ENCODE results near the gene AGR3.
"Not testable (repeated sequence)": the region's sequence is repeated elsewhere in the genome, so short reads cannot be mapped to it uniquely, and the experiment has no call there.

The AGR3 gene

DNA sequence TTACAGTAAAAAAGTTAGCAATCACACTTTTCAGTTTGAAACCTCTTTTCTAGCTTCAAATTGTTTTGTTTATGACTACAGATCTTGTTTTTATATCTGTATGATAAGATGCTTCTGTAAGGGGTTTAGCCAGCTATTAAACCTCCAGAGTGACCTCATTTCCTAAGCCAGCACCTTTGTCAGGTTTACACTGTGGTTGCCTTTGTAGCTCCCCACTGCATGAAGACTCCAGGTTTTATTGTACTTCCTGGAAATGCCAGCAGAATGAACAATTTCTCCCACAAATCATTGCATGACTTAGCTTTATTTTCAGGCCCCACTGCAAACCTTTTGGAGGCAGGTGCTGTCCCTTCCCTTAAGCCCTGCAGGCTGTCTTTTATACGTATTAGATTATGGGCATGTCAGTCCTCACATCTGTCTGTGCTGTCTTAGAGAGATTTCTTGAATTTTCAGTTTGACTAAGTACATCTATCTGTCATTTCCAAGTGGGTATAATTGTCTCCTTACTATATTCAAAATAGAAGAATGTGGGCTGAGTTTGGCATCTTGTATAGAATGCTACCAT, 8.2 kb upstream of the AGR3 start:
- no peak for DNase-seq

DNA sequence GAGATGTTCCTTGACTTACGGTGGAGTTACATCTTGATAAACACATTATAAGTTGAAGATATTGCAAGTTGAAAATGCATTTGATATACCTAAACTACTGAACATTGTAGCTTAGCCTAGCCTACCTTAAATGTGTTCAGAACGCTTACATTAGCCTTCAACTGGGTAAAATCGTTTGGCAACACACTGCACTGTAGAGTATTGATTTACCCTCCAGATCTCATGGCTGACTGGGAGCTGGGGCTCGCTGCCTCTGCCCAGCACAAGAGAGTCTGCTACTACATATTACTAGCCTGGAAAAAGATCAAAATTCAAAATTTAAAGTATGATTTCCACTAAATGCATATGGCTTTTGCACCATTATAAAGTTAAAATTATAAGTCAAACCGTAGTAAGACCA, 7.5 kb upstream of the AGR3 start:
- DNase-seq: no peak

DNA sequence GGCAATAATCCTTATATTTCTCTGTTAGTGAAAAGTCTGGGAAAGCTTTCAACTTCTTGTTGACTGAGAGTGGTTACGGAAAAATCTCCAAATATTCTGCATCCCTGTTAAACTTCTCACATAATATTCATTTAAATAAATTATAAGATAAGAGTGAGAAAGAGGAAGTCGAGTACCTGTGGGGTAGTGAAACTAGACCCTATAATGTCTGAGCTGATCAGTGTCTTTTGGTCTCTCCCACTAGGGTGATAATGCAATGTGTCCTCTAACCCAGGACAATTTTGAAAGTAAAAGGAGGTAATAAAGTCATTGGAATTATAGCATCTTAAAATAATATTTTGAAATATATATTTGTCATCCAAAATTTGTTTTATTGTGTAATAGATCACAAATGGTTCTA, 2.1 kb upstream of the AGR3 start:
- no peak for DNase-seq

DNA sequence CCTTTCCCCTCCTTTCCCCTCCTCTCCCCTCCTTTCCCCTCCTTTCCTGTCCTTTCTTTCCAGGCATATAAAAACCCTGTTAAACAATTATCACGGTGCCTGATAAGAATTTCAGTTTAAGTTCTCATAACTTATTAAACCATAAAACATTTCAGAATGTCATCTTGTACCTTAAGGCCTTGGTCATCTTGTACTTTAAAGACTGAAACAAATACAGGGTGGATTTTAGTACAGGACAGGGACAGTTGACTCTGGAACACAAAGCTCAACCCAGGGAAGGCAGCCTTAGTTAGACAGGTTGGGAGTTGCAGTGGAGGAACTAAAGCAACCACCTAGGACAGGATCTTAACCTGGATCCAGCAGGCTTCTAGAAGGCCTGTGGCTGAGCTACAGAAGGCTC, 1.2 kb downstream of the AGR3 start:
- DNase-seq: no peak

DNA sequence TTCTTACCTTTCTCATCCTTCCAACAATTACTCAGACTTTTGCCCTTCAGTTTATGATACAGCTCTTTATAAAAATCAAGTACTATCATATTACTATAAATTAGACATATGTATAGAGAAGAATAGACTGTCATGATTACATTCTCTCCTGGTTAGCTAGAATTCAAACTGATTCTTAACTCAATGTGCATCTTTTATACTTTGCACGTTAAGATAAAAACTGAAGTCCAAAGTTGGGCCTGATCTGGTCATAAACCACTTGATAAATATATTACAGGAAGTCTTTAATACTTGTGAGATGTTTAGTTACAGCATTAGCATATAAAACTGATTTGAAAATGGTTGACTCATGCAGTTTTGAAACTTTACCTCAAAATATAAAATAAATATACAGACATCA, 2.6 kb downstream of the AGR3 start:
- DNase-seq: no peak

DNA sequence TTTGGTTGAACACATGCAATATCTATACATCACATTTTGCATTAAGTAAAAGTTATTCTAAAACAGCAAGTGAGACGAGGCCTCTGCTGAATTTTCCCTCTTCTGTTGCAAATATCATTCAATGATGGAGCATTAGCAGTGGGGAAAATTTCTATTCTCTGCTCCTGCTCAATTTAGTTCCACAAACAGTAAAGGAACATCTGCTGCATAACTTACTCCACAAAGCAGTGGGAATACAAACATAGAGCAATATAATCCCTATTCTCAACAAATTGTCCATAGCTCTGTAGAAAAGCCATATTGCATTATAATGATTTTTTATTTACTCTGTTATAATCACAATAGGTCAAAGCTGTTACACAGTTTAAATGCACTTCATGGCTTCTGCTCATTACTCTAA, 5.9 kb downstream of the AGR3 start:
- no peak for DNase-seq

DNA sequence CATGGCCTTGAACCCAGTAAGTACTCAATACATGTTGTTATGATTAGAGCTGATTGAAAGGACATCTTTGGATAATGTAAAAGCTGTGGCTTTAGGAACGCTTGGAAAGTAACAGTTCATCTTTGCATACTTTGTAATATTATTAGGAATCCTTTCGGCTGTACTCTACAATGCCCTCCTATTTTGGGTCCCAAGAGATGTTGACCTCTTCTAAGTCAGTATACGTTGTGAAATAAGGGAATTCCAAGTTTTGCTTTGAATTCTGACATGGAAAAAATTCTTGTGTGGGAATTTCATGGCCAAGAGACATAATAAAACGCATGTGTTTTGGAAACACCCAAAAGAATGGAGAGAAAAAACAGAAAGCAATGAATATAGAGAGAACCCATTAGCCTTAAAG, 7.7 kb downstream of the AGR3 start:
- no peak for DNase-seq

DNA sequence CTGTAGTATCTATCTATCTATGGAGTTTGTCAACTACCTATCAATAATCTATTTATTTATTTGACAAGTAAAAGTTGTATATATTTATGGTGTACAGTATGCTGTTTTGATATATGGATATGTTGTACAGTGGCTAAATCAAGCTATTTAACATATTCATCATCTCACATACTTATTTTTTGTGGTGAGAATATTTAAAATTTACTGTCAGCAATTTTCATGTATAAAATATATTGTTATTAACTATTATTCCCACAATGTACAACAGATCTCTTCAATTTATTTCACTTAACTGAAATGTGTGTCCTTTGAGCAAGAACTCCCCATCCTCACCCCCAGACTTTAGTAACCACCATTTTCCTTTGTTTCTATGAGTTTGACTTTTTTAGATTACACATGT, 14.5 kb downstream of the AGR3 start:
- no peak for DNase-seq

DNA sequence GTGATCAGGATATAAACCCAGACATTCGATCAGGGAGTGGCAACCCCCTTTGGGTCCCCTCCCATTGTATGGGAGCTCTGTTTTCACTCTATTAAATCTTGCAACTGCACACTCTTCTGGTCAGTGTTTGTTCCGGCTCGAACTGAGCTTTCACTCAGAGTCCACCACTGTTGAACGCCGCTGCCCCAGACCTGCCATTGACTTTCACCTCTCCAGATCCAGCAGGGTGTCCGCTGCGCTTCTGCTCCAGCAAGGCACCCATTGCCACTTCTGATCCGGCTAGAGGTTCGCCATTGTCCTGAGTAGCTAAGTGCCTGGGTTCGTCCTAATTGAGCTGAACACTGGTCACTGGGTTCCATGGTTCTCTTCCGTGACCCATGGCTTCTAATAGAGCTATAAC, 28.6 kb downstream of the AGR3 start:
- not testable (repeated sequence) for DNase-seq

DNA sequence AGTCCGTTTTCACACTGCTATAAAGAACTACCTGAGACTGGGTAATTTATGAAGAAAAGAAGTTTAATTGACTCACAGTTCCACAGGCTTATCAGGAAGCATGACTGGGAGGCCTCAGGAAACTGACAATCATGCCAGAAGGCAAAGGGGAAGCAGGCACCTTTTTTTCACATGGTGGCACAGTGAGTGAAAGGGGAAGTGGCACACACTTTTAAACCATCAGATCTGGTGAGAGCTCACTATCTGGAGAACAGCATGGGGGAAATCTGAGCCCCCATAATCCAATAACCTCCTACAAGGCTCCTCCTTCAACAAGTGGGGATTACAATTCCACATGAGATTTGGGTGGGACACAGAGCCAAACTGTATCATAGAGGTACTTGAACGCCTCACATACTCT, 30.0 kb downstream of the AGR3 start:
- no peak for DNase-seq

DNA sequence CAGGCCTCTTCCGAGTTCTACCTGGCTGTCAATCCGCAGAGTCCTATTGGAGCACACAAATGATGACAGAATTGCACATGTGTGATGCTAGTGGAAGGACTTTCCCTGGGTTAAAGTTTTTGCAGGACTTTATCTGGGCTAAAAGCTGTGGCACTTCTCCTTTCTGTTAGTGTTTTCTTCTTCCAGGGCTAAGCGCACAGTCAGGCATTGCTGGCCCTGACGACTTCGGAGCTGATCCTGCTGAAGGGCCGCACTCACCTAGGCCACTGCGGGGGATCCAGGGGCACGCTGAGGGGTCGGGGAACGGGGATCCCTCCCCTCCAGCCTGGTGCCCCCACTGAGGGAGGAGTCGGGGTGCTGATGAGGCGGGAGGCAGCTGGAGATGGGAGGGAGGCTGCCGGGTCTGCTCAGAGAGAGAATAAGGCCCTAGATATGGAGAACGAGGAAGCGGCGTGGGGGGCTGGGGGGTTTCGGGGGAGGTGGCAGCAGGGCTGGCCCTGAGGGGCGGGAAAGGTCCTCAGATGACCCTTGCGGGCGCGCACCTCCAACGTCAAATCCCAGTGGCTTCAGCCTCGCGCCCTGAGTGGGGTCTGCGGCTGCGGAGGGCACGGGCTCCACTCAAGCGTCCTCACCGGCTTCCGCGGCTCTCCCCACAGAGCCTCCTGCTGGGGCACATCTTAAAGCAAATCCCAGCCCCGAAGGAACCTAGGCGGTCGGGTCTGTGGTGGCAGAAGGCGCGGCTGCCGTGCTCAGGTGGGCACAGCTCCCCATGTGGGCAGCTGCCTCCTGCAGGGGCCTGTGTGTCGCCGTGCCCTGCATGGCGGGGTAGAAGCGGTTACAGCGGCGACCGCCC, 30.9 kb downstream of the AGR3 start:
- no peak for DNase-seq

DNA sequence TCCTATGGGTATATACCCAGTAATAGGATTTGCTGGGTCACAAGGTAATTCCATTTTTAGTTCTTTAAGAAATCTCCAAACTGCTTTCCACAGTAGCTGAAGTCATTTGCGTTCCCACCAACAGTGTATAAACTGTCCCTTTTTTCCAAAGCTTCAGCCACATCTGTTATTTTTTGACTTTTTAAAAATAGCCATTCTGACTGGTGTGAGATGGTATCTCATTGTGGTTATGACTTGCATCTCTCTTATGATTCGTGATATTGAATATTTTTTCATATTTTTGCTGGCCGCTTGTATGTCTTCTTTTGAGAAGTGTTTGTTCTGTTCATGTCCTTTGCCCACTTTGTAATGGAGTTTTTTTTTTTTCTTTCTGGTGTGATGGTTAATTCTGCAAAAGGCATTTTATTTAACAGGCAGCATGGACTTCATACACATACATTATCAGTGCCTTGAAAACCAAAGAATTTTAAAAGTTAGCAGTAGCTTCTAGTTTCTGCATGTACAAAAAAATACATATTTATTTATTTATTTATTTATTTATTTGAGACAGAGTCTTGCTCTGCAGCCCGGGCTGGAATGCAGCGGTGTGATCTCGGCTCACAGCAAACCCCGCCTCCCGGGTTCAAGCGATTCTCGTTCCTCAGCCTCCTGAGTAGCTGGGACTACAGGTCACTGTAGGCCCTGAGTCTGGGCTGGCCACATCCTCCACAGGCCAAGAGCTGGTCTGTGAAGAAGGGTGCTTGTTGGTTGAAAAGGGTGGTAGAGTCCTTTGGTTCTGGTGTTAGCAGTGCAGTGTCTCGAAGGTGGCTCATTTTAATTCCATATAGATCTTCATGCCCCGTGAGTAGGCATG, 32.3 kb downstream of the AGR3 start:
- no peak for DNase-seq

DNA sequence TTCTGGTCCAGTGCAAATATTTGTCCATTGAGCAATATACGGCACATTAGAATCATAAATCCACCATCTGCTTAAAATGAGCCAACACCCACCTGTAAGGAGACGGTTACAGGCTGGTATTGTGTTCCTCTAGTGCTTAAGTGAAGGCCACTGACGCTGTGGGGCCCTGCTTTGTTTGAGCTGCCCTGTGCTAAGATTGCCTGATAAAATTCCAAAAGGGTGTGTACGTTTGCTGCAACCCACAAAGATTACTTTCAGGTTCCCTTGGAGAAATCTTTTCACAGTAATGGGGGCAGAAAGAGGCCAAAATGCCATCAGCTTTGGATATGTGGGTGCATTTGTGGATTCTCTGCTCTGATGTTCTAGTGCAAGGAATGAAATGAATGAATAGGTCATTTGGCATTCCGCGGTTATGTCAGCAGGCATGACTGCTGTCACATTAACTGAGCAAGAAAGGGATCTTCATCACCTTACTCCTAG, 34.4 kb downstream of the AGR3 start:
- DNase-seq: no peak

DNA sequence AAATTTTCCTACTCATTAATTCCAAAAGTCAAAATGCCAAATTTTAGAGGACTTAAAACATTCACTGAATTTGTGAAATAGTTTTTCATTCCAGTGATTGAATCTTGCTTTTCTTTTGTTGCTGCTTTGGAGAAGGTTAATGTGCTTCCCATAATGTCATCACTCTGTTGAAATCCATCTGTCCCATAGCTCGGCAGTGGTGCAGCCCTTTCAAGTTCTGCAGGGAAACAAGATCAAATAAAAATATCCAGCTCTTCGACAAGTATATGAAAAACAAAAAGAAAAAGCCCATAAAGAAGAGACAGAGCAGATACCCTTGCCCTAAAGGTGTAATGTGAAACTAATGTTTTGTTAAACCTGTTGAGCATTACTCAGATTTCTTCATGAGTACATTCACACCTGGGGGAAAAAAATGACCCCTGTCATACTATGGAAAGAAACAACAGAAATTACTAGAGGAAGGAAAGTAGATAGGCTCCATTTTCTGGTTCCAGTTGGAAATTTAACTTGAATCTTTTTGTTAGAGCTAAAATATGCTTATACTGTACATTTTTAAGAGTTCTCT, 35.1 kb downstream of the AGR3 start:
- DNase-seq: no peak

DNA sequence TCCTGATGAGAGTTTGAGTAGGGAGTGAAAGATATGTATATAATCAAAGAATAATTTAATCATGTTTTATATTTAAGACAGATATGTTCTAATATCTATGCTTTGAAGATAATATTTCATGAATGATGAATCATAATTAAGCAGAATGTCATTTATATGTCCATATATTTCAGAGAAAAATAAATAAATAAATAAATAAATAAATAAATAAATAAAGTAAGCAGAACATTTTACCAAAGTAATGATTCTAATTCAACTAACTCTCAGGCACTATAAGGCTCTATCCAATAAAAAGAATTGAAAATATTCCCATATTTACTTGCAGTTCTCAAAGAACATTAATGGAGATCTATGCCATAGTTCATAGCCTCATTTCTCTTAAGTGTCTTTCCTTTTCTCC, 36.0 kb downstream of the AGR3 start:
- no peak for DNase-seq

DNA sequence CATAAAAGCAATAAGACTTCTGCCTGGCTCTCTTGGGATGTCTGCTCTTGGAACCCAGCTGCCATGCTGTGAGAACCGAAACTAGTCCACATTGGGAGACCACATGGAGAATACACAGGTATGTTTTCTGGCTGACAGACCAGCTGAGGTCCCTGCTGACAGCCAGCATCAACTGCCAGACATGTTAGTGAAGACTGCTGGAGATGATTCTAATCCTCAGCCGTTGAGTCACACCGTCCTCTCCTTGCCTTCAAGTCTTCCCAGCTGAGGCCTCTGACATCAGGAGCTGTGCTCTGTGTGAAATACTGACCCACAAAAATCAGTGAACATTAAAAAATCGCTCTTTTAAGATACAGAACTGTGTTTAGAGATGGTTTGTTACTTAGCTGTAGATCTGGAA, 40.1 kb downstream of the AGR3 start:
- DNase-seq: no peak

DNA sequence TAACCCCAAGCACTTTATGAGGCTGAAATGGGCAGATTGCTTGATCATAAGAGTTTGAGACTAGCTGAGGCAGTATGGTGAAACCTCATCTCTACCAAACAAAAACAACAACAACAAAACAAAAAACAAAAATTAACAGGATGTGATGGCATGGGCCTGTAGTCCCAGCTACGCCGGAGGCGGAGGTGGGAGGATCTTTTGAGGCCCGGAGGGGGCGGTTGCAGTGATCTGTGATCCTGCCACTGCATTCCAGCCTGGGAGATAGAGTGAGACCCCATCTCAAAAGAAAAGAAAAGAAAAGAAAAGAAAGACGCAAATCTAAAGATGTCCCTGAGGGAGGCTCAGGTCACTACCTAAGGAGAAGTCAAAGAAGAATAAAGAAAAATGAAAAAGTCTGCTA, 41.7 kb downstream of the AGR3 start:
- no peak for DNase-seq

DNA sequence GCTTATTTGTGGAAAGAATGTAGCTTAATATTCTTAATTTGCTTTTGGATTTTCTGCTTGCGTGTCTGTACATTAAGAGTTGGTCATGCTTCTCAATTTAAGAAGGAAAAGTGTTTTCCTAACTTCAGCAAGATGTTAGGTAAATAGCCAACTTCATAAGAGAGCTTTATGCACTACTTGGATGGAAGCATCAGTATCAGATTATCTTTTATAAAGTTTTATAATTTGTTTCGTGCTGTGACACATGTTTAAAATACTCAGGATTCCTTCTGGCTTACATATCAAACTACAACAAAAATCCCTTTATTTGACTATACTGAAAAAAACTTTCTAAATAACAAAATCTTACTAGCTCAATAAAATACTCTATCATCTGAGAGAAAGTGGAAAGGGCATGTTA, 42.1 kb downstream of the AGR3 start:
- DNase-seq: no peak

DNA sequence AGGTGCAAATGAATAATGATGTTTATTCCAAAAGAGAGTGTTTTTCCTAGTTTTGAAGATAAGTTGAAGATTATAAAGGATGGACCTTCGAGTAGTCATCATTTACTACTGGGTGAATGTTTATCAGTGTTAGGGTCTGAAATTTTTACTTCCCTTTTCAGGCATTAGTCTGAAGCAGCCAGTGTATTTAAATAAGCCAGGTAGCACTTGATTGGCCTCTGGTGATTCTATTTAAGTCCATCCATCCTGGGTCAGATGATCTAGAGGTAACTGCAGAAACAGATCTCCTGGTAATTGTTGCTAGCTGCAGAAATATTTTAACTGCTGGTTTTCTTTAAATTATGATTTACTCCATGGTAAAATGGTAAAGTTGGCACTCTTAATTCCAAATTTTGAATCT, 42.9 kb downstream of the AGR3 start:
- no peak for DNase-seq

DNA sequence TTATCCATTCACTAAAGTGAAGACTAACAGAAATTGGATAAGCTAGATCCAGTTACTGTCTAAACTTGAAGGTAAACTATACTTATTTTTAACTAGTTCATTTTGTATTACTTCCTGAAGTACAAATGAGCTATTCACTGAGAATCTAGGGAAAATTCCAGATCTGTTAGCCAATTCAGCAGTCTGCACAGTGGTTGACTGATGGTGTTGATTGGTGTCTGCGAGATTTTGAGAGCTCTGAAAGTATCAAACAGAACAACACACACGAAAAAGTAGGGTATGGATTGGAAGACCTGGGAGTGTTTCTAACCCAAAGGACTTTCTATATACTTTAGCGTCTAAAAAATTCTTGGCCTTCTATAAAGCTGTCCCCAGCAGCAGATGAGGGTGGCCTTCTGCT, 43.4 kb downstream of the AGR3 start:
- DNase-seq: no peak

DNA sequence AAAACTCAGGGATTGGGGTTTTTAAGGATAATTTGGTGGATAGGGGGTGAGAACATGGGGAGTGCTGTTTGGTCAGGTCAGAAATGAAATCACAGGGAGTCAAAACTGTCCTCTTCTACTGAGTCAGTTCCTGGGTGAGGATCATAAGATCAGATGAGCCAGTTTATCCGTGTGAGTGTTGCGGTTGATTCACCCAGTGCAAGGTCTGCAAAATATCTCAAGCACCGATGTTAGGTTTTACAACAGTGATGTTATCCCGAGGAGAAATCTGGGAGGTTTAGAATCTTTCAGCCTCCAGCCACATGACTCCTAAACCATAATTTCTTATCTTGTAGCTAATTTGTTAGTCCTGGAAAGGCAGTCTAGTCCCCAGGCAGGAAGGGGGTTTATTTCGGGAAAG, 45.3 kb downstream of the AGR3 start:
- no peak for DNase-seq

DNA sequence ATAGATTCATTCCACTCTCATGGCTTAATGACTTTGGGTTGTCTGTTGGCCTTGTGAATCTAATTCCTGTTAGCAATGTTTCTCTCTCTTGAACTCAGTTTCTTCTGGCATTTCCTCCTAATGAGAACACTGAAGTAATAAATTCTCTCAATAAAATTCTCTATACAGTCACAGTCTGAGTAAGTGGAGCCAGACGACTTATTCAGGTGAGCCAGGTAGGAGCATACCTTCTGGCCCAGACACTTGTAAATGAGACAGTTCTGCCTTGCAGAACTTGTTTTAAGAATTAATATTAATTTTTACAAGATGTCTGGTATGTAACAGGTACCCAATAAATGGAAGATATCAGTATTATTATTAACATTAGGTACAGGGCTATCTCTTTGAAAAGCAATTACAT, 48.4 kb downstream of the AGR3 start:
- DNase-seq: no peak

DNA sequence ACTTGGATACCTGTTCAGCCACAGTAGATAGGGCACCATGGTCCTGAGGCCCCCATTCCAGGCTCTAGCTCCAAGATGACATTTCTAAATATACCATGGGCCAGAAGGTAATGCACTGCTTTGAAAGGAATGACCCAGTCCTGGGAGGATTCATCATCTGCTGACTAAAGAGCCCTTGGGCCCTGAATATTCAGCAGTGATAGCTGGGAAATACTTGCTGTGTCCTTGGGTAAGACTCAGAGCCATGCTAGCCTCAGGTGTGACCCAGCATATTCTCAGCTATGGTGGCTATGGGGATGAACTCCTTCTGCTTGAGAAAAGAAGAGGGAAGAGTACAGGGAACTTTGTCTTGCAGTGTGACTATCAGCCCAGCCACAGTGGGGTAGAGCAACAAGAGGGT, 55.7 kb downstream of the AGR3 start:
- DNase-seq: no peak

DNA sequence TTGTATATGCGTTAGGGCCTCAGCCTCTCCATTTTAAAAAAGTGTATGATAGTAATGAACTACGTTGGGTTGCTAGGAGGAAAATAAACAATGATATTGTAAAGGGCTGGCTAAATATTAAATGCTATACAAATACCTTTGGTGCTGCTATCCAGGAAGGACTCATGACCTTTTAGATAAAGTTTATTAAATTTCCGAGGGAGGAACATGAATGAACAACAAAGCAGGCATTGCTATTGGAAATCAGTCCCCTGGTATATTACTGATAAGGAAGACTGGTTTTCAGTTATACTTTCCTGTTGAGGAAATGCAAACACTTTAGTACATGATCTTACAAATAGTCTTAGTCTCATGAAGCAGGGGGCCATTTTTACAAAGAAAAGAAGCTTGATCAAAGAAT, 59.8 kb downstream of the AGR3 start:
- DNase-seq: no peak
